ENCODE data around the gene ZNRF1. TPM values are rescaled to one million over a fixed set of nuclear protein-coding genes. Genes with fewer than 3 reads are reported as not detected.

The ZNRF1 gene
- total and polyA plus RNA-seq, 2 of the 13 experiments (the other 11 are each of a cell fraction or from before 2014, with no cell fraction given): 43.9 to 58.7 TPM

DNA sequence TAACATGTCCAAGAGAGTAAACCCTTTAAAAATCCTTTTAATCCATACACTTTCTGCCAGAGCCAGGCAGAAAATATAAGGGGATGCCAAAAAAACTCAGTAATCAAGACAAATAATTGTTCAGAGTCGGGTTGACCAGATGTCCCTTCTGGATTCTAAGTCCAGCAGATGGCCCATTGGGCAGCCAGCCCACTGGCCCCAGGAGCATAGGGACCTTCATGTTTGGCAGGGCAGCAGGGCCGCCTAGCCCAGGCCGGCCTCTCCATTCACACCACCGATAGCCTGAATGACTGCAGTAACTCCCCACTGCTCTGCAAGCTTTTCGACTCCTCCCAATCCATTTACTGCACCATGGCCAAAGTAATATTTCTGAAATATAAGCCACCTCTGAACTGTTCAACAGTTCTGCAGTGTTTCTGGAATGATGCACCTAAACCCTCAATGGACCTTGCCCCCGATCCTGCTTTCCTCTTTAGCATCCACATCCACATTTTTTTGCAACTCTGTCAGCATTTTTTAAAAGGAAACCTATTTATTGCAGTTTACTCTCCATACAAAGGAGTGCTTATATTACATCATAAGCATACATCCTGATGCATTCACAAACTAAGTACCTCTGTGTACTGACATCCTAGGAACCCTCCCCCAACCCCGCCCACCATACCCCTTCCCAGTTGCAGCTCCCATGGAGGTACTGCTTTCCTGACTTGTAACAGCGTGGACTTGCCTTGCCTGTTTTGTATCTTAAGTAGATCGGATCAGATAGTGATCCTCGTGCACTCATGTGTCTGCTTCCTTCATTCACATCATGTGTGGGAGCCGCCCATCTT, 71.4 kb downstream of the ZNRF1 start (continued):
- TF ChIP-seq HMGXB3 (CRISPR knock-in tag; IDR thresholded peaks at IDR 0.05; ENCODE audit: borderline replicate concordance) (no peak), MLXIP (CRISPR knock-in tag; IDR thresholded peaks at IDR 0.05; ENCODE audit: borderline replicate concordance) (no peak), HNF4G (IDR thresholded peaks at IDR 0.05; ENCODE audit: borderline replicate concordance, low read depth, low read length) (peak; percentile 92), HNF4G (CRISPR knock-in tag; IDR thresholded peaks at IDR 0.05; ENCODE audit: borderline replicate concordance, low read depth) (peak; percentile 82; the same call in 1 of the 2 replicates), ZNF564 (CRISPR knock-in tag; IDR thresholded peaks at IDR 0.05) (no peak; the same call in 1 of the 2 replicates), ATF2 (CRISPR knock-in tag; IDR thresholded peaks at IDR 0.05) (peak; percentile 85), ATAD3A (CRISPR knock-in tag; IDR thresholded peaks at IDR 0.05) (no peak), TEAD3 (CRISPR knock-in tag; optimal IDR thresholded peaks at IDR 0.05; ENCODE audit: borderline replicate concordance) (peak; percentile 92), ZNF274 (CRISPR knock-in tag; IDR thresholded peaks at IDR 0.05) (no peak), KDM6A (CRISPR knock-in tag; IDR thresholded peaks at IDR 0.05; ENCODE audit: low read depth) (no peak), HMG20A (CRISPR knock-in tag; IDR thresholded peaks at IDR 0.05; ENCODE audit: borderline replicate concordance) (peak; percentile 69), HNF1B (CRISPR knock-in tag; IDR thresholded peaks at IDR 0.05) (no peak)
- TF ChIP-seq, protein P1, sequence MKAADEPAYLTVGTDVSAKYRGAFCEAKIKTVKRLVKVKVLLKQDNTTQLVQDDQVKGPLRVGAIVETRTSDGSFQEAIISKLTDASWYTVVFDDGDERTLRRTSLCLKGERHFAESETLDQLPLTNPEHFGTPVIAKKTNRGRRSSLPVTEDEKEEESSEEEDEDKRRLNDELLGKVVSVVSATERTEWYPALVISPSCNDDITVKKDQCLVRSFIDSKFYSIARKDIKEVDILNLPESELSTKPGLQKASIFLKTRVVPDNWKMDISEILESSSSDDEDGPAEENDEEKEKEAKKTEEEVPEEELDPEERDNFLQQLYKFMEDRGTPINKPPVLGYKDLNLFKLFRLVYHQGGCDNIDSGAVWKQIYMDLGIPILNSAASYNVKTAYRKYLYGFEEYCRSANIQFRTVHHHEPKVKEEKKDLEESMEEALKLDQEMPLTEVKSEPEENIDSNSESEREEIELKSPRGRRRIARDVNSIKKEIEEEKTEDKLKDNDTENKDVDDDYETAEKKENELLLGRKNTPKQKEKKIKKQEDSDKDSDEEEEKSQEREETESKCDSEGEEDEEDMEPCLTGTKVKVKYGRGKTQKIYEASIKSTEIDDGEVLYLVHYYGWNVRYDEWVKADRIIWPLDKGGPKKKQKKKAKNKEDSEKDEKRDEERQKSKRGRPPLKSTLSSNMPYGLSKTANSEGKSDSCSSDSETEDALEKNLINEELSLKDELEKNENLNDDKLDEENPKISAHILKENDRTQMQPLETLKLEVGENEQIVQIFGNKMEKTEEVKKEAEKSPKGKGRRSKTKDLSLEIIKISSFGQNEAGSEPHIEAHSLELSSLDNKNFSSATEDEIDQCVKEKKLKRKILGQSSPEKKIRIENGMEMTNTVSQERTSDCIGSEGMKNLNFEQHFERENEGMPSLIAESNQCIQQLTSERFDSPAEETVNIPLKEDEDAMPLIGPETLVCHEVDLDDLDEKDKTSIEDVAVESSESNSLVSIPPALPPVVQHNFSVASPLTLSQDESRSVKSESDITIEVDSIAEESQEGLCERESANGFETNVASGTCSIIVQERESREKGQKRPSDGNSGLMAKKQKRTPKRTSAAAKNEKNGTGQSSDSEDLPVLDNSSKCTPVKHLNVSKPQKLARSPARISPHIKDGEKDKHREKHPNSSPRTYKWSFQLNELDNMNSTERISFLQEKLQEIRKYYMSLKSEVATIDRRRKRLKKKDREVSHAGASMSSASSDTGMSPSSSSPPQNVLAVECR (CRISPR knock-in tag; IDR thresholded peaks at IDR 0.05; ENCODE audit: borderline replicate concordance): peak; percentile 45; the same call in 1 of the 2 replicates

Data from HepG2 (cell line).